ENCODE results near the gene LRP1-AS.

Gene LRP1-AS

GRCh38 chr12:57171668-57172067 is 24.2 kb upstream of the LRP1-AS start:
- Histone ChIP-seq H3K18ac (ENCODE audit: low read depth in 1 of 2, low read length in 2 of 2) (no peak overlapping the region), H3K4me1 (ENCODE audit: control insufficient read depth, insufficient read depth, low read depth, low read length) (peaks cover 10% of the 10 kb centered on the region), H2AK5ac (ENCODE audit: low read length, severe bottlenecking) (no peak overlapping the region), H2BK15ac (ENCODE audit: low read depth, poor library complexity, severe bottlenecking) (no peak overlapping the region), H3K4me3 (ENCODE audit: insufficient read depth in 1 of 2, low read depth in 1 of 2, low read length in 2 of 2) (peak overlapping the region in 1 of 2 experiments; percentile 42), H3K9ac (ENCODE audit: low read length) (peak overlapping the region; percentile 74), H3K14ac (ENCODE audit: low read length in 2 of 2) (no peak overlapping the region), H4K8ac (ENCODE audit: low read length) (no peak overlapping the region), H3K23ac (ENCODE audit: low read length in 2 of 2) (no peak overlapping the region), H2BK5ac (ENCODE audit: low read depth, low read length, poor library complexity, severe bottlenecking) (no peak overlapping the region), H2BK12ac (ENCODE audit: low read length in 2 of 2) (no peak overlapping the region), H3K27ac (ENCODE audit: low read length, poor library complexity, severe bottlenecking) (no peak overlapping the region), H3K27me3 (ENCODE audit: control insufficient read depth in 1 of 2, insufficient read depth in 1 of 2, low read length in 2 of 2) (no peaks in the 10 kb centered on the region), H4K91ac (ENCODE audit: low read length) (no peak overlapping the region), H3K4ac (ENCODE audit: low read depth in 1 of 2, low read length in 2 of 2) (no peak overlapping the region), H2BK120ac (ENCODE audit: low read depth, low read length) (no peak overlapping the region), H2AFZ (ENCODE audit: low read depth, low read length) (no peak overlapping the region), H3K9me3 (ENCODE audit: control insufficient read depth, low read length) (no peaks in the 10 kb centered on the region), H3K79me1 (replicated peaks; ENCODE audit: low read length, poor library complexity, severe bottlenecking) (peaks cover 26% of the 10 kb centered on the region), H3K36me3 (ENCODE audit: control insufficient read depth in 1 of 2, insufficient read depth in 2 of 2, low read depth in 1 of 2, low read length in 2 of 2) (peaks cover 93 to 96% of the 10 kb centered on the region in 2 experiments), H3K4me2 (ENCODE audit: low read length, poor library complexity, severe bottlenecking) (no peak overlapping the region)
- 61% methylated on average over 4 of the region's 4 CpGs for WGBS
- peak; percentile 41 for DNase-seq

GRCh38 chr12:57170927-57171326 is 23.5 kb upstream of the LRP1-AS start:
- H3K23ac ChIP-seq (ENCODE audit: low read length in 2 of 2) = no peak overlapping the region
- no peak overlapping the region for H4K8ac ChIP-seq (ENCODE audit: low read length)
- H3K9ac ChIP-seq (ENCODE audit: low read length) = peak overlapping the region; percentile 74
- no peak overlapping the region for H2BK12ac ChIP-seq (ENCODE audit: low read length in 2 of 2)
- H3K36me3 ChIP-seq (ENCODE audit: control insufficient read depth in 1 of 2, insufficient read depth in 2 of 2, low read depth in 1 of 2, low read length in 2 of 2) = peaks cover 93 to 97% of the 10 kb centered on the region in 2 experiments
- no peak overlapping the region for H2BK5ac ChIP-seq (ENCODE audit: low read depth, low read length, poor library complexity, severe bottlenecking)
- H3K4me1 ChIP-seq (ENCODE audit: control insufficient read depth, insufficient read depth, low read depth, low read length) = peaks cover 14% of the 10 kb centered on the region
- no peak overlapping the region for H3K4ac ChIP-seq (ENCODE audit: low read depth in 1 of 2, low read length in 2 of 2)
- no peak overlapping the region for H3K27ac ChIP-seq (ENCODE audit: low read length, poor library complexity, severe bottlenecking)
- peak overlapping the region in 1 of 2 experiments; percentile 42 for H3K4me3 ChIP-seq (ENCODE audit: insufficient read depth in 1 of 2, low read depth in 1 of 2, low read length in 2 of 2)
- peaks cover 26% of the 10 kb centered on the region for H3K79me1 ChIP-seq (replicated peaks; ENCODE audit: low read length, poor library complexity, severe bottlenecking)
- no peak overlapping the region for H3K14ac ChIP-seq (ENCODE audit: low read length in 2 of 2)
- no peak overlapping the region for H4K91ac ChIP-seq (ENCODE audit: low read length)
- DNase-seq = no peak
- H2AFZ ChIP-seq (ENCODE audit: low read depth, low read length) = no peak overlapping the region
- no peak overlapping the region for H2BK120ac ChIP-seq (ENCODE audit: low read depth, low read length)
- no peak overlapping the region for H3K18ac ChIP-seq (ENCODE audit: low read depth in 1 of 2, low read length in 2 of 2)
- 92% methylated on average over 4 of the region's 4 CpGs for WGBS
- no peak overlapping the region for H2AK5ac ChIP-seq (ENCODE audit: low read length, severe bottlenecking)
- H2BK15ac ChIP-seq (ENCODE audit: low read depth, poor library complexity, severe bottlenecking) = no peak overlapping the region
- no peak overlapping the region for H3K4me2 ChIP-seq (ENCODE audit: low read length, poor library complexity, severe bottlenecking)
- no peaks in the 10 kb centered on the region for H3K9me3 ChIP-seq (ENCODE audit: control insufficient read depth, low read length)
- H3K27me3 ChIP-seq (ENCODE audit: control insufficient read depth in 1 of 2, insufficient read depth in 1 of 2, low read length in 2 of 2) = no peaks in the 10 kb centered on the region

GRCh38 chr12:57170408-57170807 is 23.0 kb upstream of the LRP1-AS start:
- Histone ChIP-seq H4K8ac (ENCODE audit: low read length) (no peak overlapping the region), H3K27ac (ENCODE audit: low read length, poor library complexity, severe bottlenecking) (no peak overlapping the region), H2BK15ac (ENCODE audit: low read depth, poor library complexity, severe bottlenecking) (no peak overlapping the region), H2BK12ac (ENCODE audit: low read length in 2 of 2) (no peak overlapping the region), H3K36me3 (ENCODE audit: control insufficient read depth in 1 of 2, insufficient read depth in 2 of 2, low read depth in 1 of 2, low read length in 2 of 2) (peaks cover 93 to 96% of the 10 kb centered on the region in 2 experiments), H3K9ac (ENCODE audit: low read length) (peak overlapping the region; percentile 74), H2BK5ac (ENCODE audit: low read depth, low read length, poor library complexity, severe bottlenecking) (no peak overlapping the region), H3K23ac (ENCODE audit: low read length in 2 of 2) (no peak overlapping the region), H4K91ac (ENCODE audit: low read length) (no peak overlapping the region), H3K14ac (ENCODE audit: low read length in 2 of 2) (no peak overlapping the region), H3K18ac (ENCODE audit: low read depth in 1 of 2, low read length in 2 of 2) (no peak overlapping the region), H3K4me2 (ENCODE audit: low read length, poor library complexity, severe bottlenecking) (no peak overlapping the region), H3K9me3 (ENCODE audit: control insufficient read depth, low read length) (no peaks in the 10 kb centered on the region), H3K79me1 (replicated peaks; ENCODE audit: low read length, poor library complexity, severe bottlenecking) (peaks cover 26% of the 10 kb centered on the region), H2BK120ac (ENCODE audit: low read depth, low read length) (no peak overlapping the region), H3K4me1 (ENCODE audit: control insufficient read depth, insufficient read depth, low read depth, low read length) (peaks cover 18% of the 10 kb centered on the region), H3K27me3 (ENCODE audit: control insufficient read depth in 1 of 2, insufficient read depth in 1 of 2, low read length in 2 of 2) (no peaks in the 10 kb centered on the region), H3K4me3 (ENCODE audit: insufficient read depth in 1 of 2, low read depth in 1 of 2, low read length in 2 of 2) (no peak overlapping the region), H2AFZ (ENCODE audit: low read depth, low read length) (no peak overlapping the region), H3K4ac (ENCODE audit: low read depth in 1 of 2, low read length in 2 of 2) (no peak overlapping the region), H2AK5ac (ENCODE audit: low read length, severe bottlenecking) (no peak overlapping the region)
- DNase-seq = no peak
- 82% methylated on average over 1 of the region's 1 CpG for WGBS

GRCh38 chr12:57169969-57170368 is 22.6 kb upstream of the LRP1-AS start:
- Histone ChIP-seq H3K9me3 (ENCODE audit: control insufficient read depth, low read length) (no peaks in the 10 kb centered on the region), H4K8ac (ENCODE audit: low read length) (no peak overlapping the region), H4K91ac (ENCODE audit: low read length) (no peak overlapping the region), H3K4me3 (ENCODE audit: insufficient read depth in 1 of 2, low read depth in 1 of 2, low read length in 2 of 2) (no peak overlapping the region), H3K79me1 (replicated peaks; ENCODE audit: low read length, poor library complexity, severe bottlenecking) (peaks cover 26% of the 10 kb centered on the region), H2AFZ (ENCODE audit: low read depth, low read length) (no peak overlapping the region), H3K27ac (ENCODE audit: low read length, poor library complexity, severe bottlenecking) (no peak overlapping the region), H2BK120ac (ENCODE audit: low read depth, low read length) (no peak overlapping the region), H2BK15ac (ENCODE audit: low read depth, poor library complexity, severe bottlenecking) (no peak overlapping the region), H3K9ac (ENCODE audit: low read length) (peak overlapping the region; percentile 74), H2BK5ac (ENCODE audit: low read depth, low read length, poor library complexity, severe bottlenecking) (no peak overlapping the region), H3K4me2 (ENCODE audit: low read length, poor library complexity, severe bottlenecking) (no peak overlapping the region), H3K23ac (ENCODE audit: low read length in 2 of 2) (no peak overlapping the region), H3K36me3 (ENCODE audit: control insufficient read depth in 1 of 2, insufficient read depth in 2 of 2, low read depth in 1 of 2, low read length in 2 of 2) (peaks cover 93 to 95% of the 10 kb centered on the region in 2 experiments), H3K27me3 (ENCODE audit: control insufficient read depth in 1 of 2, insufficient read depth in 1 of 2, low read length in 2 of 2) (no peaks in the 10 kb centered on the region), H2AK5ac (ENCODE audit: low read length, severe bottlenecking) (no peak overlapping the region), H3K14ac (ENCODE audit: low read length in 2 of 2) (no peak overlapping the region), H3K4me1 (ENCODE audit: control insufficient read depth, insufficient read depth, low read depth, low read length) (peaks cover 20% of the 10 kb centered on the region), H2BK12ac (ENCODE audit: low read length in 2 of 2) (no peak overlapping the region), H3K18ac (ENCODE audit: low read depth in 1 of 2, low read length in 2 of 2) (no peak overlapping the region), H3K4ac (ENCODE audit: low read depth in 1 of 2, low read length in 2 of 2) (no peak overlapping the region)
- no peak for DNase-seq
- 96% methylated on average over 7 of the region's 7 CpGs for WGBS

Measured in mesenchymal stem cell (in vitro differentiated cells and primary cell).